Measurements from ENCODE around the gene PATE1. TPM values are rescaled to one million over a fixed set of nuclear protein-coding genes. Genes with fewer than 3 reads are reported as not detected.

The PATE1 gene, protein sequence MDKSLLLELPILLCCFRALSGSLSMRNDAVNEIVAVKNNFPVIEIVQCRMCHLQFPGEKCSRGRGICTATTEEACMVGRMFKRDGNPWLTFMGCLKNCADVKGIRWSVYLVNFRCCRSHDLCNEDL
- not detected in 2 replicates for total RNA-seq

DNA sequence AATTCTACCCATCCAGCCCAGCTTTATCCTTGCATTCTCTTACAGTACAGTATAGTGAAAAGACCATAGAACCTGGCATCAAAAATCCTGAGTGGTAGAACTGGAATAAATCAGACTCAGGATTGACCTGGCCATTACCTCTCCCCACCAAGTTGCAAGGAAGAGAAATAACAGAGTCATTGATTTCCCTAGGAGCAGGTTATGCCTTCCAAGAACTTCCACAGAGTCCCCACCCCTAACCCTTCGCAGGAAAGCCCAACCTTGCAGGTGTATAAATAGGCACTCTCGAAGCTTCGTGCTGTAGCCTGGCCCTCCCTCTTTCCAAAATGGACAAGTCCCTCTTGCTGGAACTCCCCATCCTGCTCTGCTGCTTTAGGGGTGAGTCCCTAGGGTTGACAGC is at the start of gene PATE1:
TSS of gene PATE1 (plus strand) at position 301 of the 400 bp plus-strand sequence. CDS start at position 327, 26 bp downstream.

DNA sequence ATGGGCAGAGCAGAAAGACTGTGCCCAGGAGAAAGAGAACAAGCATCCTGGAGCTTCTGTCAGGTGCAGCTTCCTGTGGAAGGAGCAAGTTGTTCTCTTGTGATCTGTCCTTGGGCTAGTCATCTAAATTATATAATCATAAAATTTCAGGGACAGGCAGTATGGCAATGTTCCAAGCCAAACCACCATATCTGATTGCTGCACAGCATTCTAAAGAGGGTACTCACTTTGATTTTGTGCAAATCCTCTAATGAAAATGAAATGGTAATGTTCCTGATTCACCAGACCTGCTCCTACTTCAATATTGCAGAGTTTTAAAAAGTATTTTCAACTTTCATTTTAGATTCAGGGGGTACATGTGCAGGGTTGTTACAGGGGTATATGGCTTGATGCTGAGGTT is 32.6 kb downstream of the PATE1 start, which contains the start of gene PATE2:
TSS of gene PATE2 (minus strand) at position 101 of the 400 bp plus-strand sequence. CDS start at position 46, 55 bp downstream.

DNA sequence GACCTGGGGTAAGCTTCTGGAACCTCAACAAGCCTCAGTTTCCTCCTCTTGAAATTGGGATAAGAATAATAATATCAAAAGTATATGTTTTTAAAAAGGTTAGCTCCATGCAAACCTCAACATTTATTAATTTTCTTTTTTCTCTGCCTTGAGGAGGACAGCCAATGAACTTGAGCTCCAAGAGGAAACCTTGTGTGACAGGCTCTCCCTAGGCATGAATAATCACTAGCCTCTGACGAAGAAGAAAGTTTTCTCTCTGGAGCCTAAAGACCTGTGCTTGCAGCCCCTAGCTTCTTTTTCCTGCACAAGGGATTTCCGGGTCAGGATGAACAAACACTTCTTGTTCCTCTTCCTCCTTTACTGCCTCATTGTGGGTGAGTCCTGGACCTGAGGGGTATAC is 41.7 kb downstream of the PATE1 start, which contains the start of gene PATE3:
TSS of gene PATE3 (plus strand) at position 301 of the 400 bp plus-strand sequence. CDS start at position 326, 25 bp downstream.

Other genes starting within 250 kb of the PATE1 start
- gene EI24, start 176.8 kb upstream of the PATE1 start, total RNA-seq: 65.8 and 70.9 TPM in 2 replicates
- 249 and 266 TPM in 2 replicates for gene STT3A, start 153.4 kb upstream of the PATE1 start, total RNA-seq
- gene CHEK1, start 121.1 kb upstream of the PATE1 start, total RNA-seq: 20.4 and 25.0 TPM in 2 replicates
- gene ACRV1, start 65.4 kb upstream of the PATE1 start, total RNA-seq: not detected in 2 replicates
- not detected in 2 replicates for gene PATE2, start 32.5 kb downstream of the PATE1 start, total RNA-seq
- gene PATE3, start 41.8 kb downstream of the PATE1 start, total RNA-seq: not detected in 2 replicates
- not detected in 2 replicates for gene PATE4, start 87.0 kb downstream of the PATE1 start, total RNA-seq
- gene HYLS1, start 141.4 kb downstream of the PATE1 start, total RNA-seq: 5.8 and 7.3 TPM in 2 replicates
- gene PUS3, start 156.9 kb downstream of the PATE1 start, total RNA-seq: 8.3 and 10.7 TPM in 2 replicates
- 0.16 TPM in 1 of 2 replicates, not detected in the other for gene DDX25, start 158.2 kb downstream of the PATE1 start, total RNA-seq
- under 0.01 and 0.36 TPM in 2 replicates for gene VSIG10L2, start 199.8 kb downstream of the PATE1 start, total RNA-seq

Measured in hair follicle dermal papilla cell (primary cell).